ENCODE results near the gene AOPEP.

GRCh38 chr9:94806307-94806893 is 79.9 kb downstream of the AOPEP start:
- TF ChIP-seq POLR2AphosphoS5 (IDR thresholded peaks at IDR 0.05; ENCODE audit: low read depth, low read length) (no peak), POLR2A (IDR thresholded peaks at IDR 0.05; ENCODE audit: low read depth, low read length) (no peak), TAF1 (IDR thresholded peaks at IDR 0.05; ENCODE audit: low read depth, low read length) (no peak), SPI1 (IDR thresholded peaks at IDR 0.05; ENCODE audit: low read depth, low read length) (no peak), PAX5 (IDR thresholded peaks at IDR 0.05; ENCODE audit: insufficient read depth, low read length, severe bottlenecking) (no peak), POU2F2 (IDR thresholded peaks at IDR 0.05; ENCODE audit: low read depth, low read length) (no peak)

All from GM12891 (cell line).